HG03439 (cell line): Measurements from ENCODE around the gene JTB.

Source experiments
- ATAC-seq: cut with Tn5 transposase; IDR thresholded peaks from one replicate; pipeline ENCODE4 v1.9.1; 2021; ENCODE audit warnings: mild to moderate bottlenecking, moderate library complexity; ENCODE audit not compliant: unreplicated experiment

Gene JTB

GRCh38 chr1:153956997-153957715 is 20.3 kb downstream of the JTB start:
- ATAC-seq = no peak

DNA sequence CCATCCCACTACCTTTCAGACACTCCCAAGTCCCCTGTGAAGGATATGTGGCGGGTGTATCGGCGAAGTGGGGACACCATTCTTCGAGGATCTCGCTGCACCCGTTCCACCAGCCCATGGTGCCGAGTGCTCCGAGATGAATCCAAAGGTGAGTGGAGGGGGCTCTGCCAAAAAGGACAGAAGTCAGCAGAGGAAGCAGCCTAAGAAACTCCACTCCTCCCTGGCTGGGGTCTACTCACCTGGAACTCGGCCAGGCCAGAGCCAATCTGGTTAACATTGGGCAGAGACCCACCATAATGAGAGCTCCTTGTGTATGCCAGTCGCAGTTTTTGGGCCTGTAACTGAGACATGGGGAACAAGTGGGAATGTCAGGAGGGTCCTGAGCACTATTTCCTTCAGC is 22.6 kb downstream of the JTB start:
- ATAC-seq = no peak

DNA sequence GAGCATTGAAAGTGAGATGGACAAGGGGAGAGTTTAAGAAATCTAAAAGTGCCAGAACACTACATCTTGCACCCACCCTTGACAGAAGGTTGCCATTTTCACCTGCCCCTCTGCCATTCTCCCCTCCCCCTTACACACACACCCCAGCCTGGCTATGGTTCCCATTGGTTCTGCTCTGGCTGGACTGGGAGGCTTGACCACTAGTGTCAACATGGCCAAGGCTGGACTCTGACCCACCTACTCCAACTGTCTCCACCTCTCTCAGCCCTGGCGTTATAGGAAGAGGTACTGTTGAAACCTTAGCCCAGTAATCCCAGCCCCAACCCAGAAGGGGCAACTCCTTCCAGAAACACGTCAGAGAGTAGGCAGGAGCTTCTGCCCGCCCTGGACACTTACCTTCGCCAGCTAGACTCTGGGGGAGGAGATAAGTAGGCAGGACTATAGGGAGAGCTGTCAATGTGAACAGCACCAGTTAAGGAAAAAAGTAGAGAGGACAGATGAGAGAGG is 23.6 kb downstream of the JTB start:
- ATAC-seq = no peak

GRCh38 chr1:153951801-153952200 is 25.7 kb downstream of the JTB start:
- ATAC-seq = no peak

- no peak for ATAC-seq
These were observed 26.3 kb downstream of the JTB start for GRCh38 chr1:153951183-153951582.

DNA sequence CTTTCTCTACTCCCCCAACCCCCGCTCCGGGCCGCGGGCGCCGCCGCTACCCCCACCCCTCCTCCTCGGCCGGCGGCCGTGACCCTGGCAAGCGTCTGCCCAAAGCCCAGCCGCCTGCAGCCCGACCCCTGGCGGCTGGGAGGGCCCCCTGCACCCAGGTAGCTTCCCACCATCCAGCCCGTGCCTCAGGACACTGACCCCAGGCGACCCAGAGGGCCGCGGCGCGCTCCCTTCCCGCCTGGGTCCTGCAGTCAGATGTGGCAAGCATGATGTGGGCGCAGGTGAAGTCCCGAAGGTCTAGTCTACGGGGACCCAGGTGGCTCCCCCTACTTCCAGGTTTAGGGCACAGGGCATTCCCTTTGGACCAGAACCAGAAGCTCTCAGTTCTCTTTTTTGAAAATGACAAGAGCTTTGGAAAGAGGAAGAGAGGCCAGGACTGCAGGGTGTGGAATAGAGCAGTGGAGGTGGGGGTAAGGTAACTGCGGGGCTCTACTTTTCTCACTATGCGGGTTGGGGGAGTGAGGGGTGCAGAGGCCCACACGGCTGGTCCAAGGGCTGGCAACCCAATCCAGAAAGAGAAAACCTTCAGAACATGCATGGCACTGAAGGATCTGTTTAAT is 30.7 kb downstream of the JTB start, which contains the start of gene DENND4B:
DENND4B (minus strand) TSS at position 97 of the 620 bp plus-strand sequence. CDS start 2,344 bp downstream, outside the sequence.
- ATAC-seq = peak; percentile 62

GRCh38 chr1:153945795-153946621 is 31.5 kb downstream of the JTB start:
- ATAC-seq = peak; percentile 59

DNA sequence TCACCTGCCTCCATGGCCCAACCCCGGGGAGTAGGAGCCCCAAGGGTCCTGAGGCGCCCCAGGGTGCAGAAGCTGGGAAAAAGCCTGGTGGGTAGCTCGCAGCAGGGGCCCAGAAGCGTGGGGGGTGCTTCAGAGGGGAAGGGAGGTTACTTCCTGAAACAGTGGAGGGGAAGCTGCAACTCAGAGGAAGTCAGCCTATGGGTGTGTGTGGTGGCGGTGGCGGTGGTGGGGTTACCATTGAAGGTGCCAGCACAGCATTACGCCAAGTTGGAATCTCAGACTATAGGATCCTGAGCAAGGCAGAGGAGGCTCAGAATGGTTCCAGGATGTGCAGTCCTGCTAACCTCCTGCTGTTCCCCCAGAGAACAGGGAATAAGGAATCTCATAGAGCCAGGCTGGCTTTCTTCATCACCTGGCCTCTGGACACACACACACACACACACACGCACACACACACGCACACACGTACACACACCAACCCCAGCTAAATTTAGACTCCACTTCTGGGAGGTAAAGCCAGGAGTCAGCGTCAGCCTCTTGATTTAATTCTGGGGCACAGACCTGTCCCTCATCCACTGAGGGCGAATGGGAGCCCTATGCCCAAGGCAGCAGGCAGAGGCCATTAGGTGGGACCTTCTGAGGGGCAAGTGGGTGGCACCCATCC is 32.2 kb downstream of the JTB start:
- ATAC-seq = no peak

GRCh38 chr1:153944827-153945117 is 32.7 kb downstream of the JTB start:
- no peak for ATAC-seq

DNA sequence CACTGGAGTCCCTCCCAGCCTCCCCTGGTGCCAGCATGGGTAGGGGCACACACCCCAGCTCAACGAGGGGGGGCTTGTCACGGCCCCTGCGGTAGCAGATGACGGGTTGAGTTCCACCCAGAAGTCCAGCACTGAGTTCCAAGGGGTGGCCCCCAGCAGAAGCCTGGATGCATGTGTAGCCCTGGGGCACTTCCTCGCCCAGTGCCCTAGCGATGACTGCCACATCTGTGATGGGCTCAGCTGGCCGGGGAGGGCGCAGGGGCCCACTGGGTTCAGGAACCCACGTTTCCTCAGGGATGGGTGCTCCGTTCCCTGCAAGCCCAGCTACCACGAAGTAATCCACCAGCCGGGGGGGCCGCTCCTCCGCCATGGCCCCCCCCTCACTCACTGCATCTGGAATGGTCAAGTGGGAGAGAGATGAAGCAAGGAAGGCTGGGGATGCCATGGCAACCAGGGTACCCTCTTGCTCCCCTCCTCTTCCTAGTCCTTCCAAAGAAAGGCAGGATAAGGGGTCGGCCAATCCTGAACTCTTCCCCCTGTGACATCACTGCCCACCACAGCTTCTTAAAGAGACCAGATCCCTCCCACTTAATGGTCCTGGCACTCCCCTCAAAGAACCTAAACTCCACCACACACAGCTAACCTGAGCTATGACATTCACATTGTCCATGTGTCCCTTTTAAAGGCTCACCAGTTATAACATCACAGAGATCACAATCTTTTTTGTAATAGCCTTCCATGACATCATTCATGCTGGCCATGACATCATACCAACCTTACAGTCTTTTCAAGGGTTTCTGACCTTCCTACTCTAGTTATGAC is 33.3 kb downstream of the JTB start:
- no peak for ATAC-seq

GRCh38 chr1:153942766-153943549 is 34.5 kb downstream of the JTB start:
- no peak for ATAC-seq

GRCh38 chr1:153941826-153942725 is 35.4 kb downstream of the JTB start:
- ATAC-seq = no peak

GRCh38 chr1:153940756-153941155 is 36.7 kb downstream of the JTB start:
- no peak for ATAC-seq

DNA sequence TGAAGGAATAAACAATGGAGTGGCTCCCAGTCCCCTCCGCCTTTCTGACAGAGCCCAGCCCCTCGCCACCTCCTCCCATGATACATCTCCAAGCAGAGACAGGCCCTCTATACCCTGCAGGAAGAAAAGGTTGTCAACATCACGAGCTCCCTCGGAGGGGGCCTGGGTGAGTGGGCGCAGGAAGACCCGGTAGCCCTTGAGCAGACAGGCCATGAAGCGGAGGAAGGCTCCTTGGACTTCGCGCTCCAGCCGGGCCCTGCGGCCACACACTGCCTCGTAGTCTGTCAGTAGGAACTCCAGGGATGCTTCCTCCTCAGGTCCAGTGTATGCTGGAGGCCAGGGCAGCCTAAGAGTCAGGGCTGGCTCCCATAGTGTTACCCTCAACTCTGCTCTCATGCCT is 38.0 kb downstream of the JTB start:
- no peak for ATAC-seq

- no peak for ATAC-seq
These were observed 38.5 kb downstream of the JTB start for GRCh38 chr1:153938996-153939395.

GRCh38 chr1:153937331-153937730 is 40.1 kb downstream of the JTB start:
- no peak for ATAC-seq

- ATAC-seq = no peak
These were observed 41.3 kb downstream of the JTB start for GRCh38 chr1:153936011-153936802.

GRCh38 chr1:153934746-153935145 is 42.7 kb downstream of the JTB start:
- ATAC-seq = no peak
